HG02759 (cell line): ENCODE results near the gene PRKCSH.
"Not testable (repeated sequence)": the region's sequence is repeated elsewhere in the genome, so short reads cannot be mapped to it uniquely, and the experiment has no call there.

ENCODE experiments used
- ATAC-seq: cut with Tn5 transposase; IDR thresholded peaks from one replicate; pipeline ENCODE4 v1.9.1; 2021; ENCODE audit warnings: mild to moderate bottlenecking, moderate library complexity; ENCODE audit not compliant: unreplicated experiment

The PRKCSH gene, protein sequence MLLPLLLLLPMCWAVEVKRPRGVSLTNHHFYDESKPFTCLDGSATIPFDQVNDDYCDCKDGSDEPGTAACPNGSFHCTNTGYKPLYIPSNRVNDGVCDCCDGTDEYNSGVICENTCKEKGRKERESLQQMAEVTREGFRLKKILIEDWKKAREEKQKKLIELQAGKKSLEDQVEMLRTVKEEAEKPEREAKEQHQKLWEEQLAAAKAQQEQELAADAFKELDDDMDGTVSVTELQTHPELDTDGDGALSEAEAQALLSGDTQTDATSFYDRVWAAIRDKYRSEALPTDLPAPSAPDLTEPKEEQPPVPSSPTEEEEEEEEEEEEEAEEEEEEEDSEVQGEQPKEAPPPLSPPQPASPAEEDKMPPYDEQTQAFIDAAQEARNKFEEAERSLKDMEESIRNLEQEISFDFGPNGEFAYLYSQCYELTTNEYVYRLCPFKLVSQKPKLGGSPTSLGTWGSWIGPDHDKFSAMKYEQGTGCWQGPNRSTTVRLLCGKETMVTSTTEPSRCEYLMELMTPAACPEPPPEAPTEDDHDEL

DNA sequence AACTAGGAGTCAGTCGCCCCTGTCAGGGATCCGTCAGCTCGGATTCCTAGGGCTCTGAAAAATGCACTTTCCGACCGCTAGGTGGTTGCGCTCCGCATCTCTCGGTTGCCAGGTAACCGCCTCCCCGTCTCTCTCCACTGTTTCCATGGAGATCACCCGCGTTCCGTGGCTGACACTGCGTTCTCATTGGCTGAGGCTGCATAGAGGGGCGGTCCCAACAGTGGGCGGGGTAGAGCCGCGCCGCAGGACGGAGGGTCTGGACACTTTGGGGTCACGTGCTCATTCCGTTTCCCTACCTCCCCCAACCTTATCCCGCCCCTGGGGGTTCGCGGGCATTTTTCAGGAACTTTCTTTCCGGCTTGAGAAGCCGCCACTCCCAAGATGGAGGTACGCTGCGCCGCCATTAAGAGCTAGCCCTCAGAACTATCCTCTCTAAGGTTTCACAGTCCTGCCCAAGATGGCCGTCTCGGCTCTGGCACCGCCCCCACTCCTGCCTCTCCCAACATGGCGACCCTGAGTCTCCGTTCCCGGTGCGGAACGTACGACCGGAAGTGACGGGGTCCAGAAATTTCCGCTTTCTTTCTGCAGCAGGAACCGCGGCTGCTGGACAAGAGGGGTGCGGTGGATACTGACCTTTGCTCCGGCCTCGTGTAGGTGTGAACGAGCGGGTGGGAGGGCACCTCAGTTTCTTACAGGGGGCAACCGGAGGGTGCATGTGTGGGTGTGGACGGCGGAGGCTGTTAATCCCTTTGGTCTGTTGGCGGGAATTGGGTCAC lies at the start of gene PRKCSH, which contains the start of gene ODAD3:
Gene PRKCSH, plus strand, starts transcription at position 579 of the 776 bp plus-strand sequence. CDS start 483 bp downstream, outside the sequence.
Gene ODAD3, minus strand, starts transcription at position 65 of the 776 bp plus-strand sequence. CDS start 105 bp downstream, outside the sequence.
- ATAC-seq, result peak; percentile 91

DNA sequence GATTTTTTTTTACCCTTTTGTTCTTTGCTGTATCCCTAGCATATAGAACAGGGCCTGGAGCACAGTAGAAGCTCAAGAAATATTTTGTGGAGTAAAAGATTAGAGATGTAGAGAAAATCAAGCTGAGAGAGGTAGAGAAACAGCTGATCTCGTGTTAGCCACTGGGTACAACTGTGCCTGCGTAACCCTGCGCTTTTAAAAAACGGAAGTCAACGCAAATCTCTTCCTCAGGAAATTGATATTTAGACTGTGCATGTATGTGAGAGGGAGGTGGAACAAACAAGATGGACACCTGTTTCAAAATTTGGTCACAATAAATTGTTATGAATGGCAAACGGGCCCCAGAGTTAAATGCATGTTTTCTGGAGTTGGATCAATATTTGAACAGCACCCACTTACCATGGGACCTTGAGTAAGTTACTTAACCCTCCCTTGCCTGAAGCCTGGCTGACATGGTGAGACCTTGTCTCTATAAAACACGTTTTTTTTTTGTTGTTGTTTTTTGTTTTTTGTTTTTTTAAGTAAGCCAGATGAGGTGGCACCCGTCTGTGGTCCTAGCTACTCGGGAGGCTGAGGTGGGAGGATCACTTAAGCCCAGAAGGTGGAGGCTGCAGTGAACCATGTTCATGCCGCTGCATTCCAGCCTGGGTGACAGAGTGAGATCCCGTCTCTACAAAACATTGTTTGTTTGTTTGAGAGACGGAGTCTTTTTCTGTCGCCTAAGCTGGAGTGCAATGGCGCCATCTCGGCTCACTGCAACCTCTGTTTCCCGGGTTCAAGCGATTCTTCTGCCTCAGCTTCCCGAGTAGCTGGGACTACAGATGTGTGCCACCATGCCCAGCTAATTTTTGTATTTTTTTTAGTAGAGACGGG lies 48.0 kb upstream of the PRKCSH start:
- no peak for ATAC-seq

DNA sequence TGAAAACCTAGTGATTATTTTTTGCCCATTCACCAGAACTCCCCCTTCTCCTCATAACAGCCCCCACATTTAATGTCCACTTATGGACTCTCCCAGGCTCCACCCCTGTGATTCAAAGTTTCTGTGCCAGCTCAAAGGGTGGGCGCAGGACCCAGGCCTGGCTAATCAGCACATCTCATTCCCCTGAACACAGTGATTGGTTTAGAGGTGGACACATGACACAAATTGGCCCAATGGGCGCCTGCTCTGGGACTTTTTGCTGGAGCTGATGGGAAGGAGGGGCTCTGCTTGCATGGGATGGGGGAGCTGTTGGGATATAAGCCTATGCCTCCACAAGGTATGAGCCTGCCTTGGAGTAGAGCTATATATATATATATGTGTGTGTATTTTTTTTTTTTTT lies 45.1 kb upstream of the PRKCSH start:
- no peak for ATAC-seq

DNA sequence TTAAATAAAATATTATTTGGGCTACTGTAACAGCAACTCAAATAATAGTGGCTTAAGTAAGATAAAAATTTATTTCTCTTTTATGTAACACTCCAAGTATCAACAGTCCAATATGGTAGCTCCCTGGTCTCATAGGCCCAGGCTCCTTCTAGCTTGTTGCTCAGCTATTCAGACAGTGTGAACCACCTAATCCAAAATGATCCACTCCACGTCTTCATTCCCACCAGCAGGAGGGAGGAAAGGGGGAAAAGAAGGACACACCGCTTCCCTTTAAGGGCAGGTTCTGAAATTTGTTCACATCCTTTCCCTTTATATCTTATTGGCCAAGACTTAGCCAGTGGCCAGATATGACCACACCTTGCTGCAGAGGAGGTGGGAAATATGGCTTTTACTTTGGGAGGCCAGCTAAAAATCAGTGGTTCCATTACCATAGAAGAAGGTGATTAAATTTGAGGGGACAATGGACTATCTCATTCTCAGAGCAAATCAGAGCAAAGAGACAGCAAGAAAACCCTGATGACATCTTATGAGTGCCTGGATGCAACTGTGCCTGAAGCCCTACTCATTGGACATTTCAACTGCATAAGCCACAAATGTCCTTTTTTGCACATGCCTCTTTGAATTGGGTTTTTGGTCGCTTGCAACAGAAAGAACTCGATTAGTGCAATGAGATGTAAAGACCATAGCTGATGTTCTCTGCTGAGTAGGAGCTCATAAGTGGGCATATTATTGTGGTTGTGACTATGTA lies 44.3 kb upstream of the PRKCSH start:
- no peak for ATAC-seq

DNA sequence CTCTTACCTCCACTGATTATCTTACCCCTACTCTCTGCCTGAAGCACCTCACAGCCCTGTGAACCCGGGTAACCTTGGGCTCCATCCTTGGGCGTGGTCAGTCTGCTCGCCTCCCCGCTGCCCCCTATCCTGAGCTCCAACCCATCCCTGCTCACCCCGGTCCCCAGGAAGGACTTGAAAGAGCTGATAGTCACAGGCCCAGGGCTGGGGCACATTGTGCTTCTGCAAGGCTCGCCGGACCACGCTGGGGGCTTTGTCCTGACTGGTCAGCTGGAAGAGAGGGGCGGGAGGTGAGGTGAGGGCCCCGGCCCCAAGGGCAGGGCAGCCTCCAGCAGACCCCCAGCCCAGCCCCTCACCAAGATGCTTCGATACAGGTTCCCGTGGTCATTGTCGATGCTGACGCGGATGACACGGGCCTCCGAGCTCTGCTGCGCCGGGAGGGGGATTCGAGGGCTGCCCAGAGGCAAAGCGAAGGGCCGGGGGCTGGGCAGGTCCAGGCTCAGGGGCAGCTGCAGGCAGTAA lies 38.3 kb upstream of the PRKCSH start:
- ATAC-seq, result no peak

DNA sequence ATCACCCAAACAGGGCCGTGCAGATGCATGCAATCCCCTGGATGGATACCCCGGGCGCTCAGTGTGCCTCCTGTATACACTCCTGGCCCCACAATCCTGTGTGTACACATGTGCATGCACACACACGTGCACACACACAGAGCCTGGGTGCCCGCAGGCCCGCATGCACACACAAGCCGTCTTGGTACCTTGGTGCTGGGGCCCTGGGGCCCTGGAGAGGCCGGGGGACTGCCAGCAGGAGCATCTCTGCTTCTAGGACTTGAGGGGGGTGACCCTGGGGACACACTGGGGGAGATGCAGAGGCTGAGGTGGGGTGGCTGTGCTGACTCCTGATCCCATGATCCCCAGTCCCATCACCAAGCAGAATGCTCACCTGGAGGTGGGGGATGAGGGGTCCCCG lies 35.8 kb upstream of the PRKCSH start:
- no peak for ATAC-seq

DNA sequence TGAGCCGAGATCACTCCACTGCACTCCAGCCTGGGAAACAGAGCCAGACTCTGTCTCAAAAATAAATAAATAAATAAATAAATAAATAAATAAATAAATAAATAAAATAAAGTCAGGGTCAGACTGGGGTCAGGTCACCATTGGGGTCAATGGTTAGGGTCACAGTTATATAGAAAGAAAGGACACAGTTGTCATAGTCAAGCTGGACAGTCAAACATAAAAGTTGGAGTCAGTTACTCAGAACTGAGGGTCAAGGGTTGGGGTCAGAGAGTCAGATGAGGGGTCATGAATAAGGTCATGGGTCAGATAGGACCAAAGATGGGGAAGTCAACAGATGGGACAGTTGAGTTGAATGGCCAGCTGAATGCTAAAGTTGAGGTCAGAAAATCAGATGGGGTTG lies 34.6 kb upstream of the PRKCSH start:
- no peak for ATAC-seq

DNA sequence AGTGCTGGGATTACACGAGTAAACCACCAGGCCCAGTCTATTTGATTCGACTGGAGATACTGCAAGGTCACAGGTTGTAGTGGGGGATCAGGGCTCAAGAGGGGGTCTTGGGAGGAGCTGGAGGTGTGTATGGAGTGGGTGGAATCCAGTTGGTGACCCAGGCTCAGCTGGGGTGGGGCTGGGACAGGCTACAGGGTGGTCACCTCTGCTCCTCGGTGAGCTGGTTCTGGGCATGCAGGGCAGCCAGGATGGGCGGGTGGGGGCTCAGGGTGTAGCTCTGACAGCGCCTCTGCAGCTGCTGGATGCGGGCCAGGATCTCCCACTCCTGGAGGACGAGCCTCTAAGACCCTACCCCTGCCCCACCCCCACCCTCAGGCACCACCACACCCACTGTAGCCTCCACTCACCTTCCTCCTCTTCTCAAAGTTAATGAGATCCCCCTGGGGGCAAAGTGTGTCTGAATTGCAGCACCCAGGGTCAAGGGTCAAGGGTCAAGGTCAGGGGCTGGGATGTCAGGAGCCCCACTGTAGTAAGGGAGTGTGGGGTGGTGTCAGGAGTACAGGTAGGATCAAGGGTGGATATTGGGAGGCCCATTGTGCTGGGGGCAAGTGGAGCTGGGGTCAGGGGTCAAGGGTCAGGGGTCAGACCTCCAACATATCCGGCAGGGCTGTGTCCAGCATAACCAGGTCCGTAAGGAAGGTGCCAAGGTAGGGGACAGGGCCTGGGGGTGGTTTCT lies 33.5 kb upstream of the PRKCSH start:
- ATAC-seq, result no peak

DNA sequence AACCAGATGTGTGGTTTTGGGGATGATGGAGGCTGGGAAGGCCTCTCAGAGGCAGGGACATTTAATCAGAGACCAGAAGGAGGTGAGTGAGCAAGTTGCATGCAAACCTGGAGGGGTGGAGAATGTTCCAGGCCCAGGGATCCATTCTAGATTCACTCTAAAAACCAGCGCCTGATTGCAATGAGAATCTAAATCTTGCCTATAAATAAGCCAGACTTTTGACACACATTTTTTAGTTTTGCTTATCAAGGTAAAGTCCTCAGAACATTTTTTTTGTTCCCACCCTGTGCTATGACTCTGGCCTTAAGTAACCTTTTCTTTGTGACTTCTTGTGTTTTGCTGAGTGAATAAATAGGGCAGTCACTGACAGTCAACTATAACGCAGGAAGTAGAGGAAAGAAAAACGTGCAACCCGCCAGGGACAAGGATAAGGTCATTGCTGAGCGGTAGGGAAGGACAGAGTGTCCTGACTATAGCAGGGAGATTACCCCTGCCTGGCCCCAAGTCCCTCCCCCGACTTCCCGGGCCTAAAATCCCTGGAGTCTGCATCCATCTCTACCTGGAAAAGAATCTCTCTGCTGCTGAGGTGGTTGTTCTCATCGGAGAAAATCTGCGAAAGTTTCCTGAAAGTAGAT lies 30.7 kb upstream of the PRKCSH start:
- no peak for ATAC-seq

DNA sequence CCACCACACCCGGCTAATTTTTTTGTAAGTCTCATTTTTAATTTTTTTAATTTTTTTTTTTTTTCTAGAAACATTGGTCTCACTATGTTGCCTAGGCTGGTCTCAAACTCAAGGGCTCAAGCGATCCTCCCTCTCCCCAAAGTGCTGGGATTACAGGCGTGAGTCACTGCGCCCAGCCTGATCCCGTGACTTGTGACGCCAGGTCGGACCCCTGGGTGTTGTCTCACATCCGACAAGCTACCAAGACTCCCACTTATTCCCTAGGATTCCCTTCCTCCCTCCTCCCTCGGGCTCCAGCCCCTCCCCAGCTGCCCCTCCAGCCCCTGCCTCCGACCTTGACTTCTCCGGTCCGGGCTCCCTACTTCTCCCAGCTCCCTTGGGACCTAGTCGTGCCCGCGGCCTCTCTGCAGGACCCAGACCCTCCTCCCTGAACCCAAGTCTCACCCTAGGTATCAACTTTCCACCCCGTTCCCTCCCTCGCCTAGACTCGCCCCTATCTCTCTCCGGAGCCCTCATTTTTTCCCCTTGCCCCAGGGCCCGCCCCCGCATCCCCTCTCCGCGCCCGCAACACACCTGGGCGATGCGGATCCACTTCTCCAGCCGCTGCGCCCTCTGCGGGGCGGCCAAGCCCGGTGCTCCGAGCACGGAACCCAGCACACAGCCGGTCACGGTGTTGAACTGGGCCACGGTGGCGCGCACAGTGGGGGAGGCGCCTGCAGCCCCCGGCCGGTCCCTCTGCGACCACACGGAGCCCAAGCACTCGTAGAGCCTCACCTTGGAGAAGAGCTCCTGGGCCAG lies 29.4 kb upstream of the PRKCSH start:
- ATAC-seq, result no peak

DNA sequence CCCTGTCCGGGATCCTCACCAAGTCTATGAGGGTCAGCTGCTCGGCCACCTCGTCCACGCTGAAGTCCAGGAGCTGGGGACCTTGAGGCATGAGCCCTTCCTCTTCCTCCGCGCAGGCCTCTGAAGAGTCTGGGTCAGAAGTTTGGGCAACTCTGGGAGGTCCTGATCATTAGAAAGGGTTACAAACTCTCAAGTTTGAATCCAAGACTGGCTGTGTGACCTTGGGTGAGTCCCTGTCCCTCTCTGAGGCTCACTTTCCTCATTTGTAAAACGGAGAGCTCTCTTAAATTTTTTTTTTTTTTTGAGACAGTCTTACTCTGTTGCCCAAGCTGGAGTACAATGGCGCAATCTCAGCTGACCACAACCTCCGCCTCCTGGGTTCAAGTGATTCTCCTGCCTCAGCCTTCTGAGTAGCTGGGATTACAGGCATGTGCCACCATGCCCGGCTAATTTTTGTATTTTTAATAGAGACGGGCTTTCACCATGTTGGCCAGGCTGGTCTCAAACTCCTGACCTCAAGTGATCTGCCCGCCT lies 28.7 kb upstream of the PRKCSH start:
- ATAC-seq, result not testable (repeated sequence)

DNA sequence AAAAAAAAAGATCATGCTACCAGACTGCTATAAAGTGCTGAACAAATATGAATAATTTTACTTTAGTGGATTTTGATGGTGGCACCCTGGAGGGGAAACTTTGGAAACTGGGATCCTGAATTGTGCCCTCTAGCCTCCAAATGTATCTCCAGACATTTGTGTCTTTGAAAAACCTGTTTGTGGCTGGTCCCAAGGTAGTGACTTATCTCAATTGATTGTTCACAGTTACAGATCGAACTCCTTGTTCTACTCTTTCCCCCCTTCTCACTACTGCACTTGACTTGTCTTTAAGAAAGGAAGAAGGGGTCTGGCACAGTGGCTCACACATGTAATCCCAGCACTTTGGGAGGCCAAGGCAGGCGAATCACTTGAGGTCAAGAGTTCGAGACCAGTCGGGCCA lies 26.8 kb upstream of the PRKCSH start:
- ATAC-seq, result no peak

DNA sequence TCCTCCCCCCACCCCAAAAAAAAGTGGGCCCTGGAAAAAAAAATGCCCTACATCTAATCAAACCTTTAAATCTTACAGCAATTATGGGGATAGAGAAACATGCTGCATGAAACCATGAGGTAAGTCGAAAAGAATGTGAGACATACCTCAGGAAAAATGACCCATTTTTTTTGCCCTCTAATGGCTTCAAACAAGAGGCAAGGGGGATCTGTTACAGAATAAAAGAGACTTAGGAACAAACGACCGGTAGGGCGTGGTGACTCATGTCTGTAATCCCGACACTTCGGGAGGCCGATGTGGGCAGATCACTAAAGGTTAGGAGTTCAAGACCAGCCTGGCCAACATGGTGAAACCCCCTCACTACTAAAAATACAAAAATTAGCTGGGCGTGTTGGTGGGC lies 24.8 kb upstream of the PRKCSH start:
- no peak for ATAC-seq

DNA sequence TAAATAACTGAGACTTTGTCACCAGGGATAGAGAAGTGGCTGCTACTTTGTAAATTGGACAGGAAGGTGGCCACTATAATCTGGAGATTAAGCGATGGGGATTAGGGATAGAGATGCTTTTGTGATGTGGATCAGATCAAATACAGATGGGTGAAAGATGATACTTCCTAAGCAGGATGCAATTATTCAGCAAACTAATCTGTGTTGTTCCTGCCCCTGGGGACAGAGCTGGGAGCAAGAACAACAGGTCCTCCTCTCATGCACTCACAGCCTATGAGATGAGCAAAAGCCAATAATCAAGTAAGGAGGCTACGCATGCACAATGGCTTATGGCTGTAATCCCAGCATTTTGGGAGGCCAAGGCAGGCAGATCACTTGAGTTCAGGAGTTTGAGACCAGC lies 20.9 kb upstream of the PRKCSH start:
- ATAC-seq, result no peak

DNA sequence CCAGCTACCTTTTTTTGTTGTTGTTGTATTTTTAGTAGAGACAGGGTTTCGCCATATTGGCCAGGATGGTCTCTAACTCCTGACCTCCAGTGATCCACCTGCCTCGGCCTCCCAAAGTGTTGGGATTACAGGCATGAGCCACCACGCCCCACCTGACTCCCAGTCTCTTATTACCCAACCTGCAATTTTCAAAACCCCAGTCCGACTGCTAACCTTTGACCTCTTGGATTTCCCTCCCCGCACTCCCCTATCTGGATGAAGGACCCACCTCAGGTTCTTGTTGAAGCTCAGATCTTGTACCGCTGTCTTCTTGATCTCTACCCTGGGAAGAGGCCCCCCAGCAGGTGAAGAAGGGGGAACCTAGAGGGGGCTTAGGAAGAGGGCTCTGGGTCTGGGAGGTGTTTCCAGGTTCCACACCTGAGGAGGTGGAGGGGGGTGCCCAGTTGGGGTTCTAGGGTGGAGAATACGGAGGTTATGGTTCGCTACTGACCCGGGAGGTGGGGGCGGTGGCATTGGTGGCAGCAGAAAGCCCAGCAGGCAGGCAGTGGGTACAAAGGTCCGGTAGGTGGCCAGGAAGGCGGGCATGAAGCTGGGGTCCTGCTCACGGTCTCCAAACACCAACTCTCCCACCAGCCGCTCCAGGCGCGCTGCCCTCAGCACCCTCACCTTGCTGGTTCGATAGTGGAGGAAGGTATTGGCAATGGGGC lies 18.9 kb upstream of the PRKCSH start:
- ATAC-seq, result no peak

DNA sequence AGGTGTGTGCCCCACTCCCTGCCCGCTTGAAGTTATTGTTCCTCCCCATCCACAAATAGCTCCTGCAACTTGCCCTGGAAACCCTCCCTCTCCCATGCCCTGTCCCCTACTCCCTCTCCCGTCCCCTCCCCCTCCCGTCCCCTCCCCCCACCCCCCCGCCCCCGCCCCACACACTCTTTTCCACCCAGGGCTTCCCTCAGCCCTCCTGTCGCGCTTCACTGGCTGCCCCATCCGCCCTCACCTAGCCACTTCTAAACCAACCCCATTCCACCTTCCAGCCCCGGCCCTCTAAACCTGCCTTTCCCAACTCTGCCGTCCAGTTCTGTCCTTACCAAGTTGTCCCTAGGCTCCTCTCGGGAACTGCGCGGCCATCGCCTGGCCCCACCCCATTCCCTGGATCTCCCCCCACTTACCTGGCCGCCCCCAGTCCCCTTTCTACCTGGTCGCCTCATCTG lies 17.3 kb upstream of the PRKCSH start:
- no peak for ATAC-seq
